ENCODE results near the gene PTPMT1.

Gene PTPMT1

DNA sequence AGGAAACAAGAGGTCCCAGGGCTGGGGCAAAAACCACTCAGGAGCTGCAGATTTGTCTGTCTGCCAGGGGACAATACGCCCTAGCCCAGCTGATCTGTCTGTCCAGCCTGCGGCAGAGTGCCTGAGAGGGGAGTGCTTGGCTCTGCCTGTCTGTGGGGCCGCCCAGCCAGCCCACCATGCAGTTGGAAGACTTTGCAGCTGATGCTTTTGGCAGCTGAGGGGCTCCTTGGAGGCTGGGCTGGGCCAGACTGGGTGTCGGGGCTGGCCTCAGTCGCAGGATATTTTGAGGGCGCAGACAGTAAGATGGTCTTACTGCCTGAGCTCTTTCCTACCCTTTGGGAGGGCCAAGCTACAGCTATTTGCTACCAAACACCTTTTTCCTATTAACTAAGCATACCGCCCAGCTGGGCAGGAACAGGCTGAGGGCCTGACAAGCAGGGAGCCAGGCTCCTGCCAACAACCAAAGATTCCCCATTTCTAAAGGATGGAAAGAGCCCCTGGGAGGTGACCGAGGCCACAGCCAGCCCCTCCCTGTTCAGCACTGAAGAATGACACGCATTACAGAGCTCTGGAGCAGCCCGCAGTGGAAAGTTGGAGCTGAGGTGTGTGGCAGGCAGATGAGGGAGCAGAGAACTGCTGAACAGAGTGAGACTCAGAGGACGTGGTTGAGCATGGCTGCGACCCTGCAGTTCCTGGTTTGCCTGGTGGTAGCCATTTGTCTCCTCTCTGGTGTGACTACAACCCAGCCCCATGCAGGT lies 20.9 kb downstream of the PTPMT1 start, which contains the start of gene FAM180B:
Gene FAM180B, plus strand, starts transcription at position 581 of the 758 bp plus-strand sequence. Its CDS starts 91 bp downstream, at position 672.
- DNase-seq, result no peak

GRCh38 chr11:47587039-47587716 lies 21.8 kb downstream of the PTPMT1 start:
- DNase-seq, result no peak

- DNase-seq, result no peak
Observed at GRCh38 chr11:47587723-47588326, 22.4 kb downstream of the PTPMT1 start.

DNA sequence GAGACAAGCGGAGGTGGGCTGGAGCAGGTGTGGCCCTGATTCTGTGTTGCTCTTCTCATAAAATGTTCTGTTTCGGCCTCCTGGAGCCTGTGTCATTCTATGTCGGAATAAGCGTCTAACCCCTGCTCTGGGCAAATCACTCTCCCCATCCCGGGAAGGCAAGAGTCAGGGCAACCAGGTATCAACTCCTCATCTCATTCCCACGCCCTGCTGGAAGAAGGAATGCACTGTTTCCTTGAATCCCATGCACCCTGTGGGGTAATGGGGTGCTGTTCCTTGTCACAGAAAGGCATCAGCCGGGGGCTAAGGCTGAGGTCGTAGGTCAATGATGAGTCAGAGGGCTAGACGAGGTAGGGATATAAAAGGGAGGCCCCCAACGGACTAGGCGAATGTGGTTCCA lies 23.7 kb downstream of the PTPMT1 start:
- no peak for DNase-seq

GRCh38 chr11:47589584-47589976 lies 24.2 kb downstream of the PTPMT1 start:
- DNase-seq, result no peak

- no peak for DNase-seq
Observed at GRCh38 chr11:47589977-47590861, 24.8 kb downstream of the PTPMT1 start.

DNA sequence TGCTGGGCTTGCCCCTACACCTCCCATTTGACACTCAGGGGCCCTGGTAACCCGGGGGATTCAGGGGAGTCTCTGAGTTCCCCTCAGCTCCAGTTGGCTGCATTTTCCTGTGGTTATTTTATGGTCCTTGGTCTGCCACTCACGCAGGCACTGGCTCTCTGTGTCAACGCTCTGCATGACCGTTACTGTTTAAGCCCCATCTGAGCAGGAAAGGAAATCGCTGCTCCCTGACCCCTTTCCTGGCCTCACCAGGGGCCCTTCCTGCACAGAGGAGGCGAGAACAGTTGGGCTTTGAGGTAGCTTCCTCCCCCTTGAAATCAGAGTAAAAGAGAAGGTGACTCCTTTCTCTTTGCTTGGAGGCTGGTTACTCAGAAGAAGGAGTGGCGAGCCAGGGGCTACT lies 26.4 kb downstream of the PTPMT1 start:
- DNase-seq, result no peak

- no peak for DNase-seq
Observed at GRCh38 chr11:47592251-47592650, 26.9 kb downstream of the PTPMT1 start.

DNA sequence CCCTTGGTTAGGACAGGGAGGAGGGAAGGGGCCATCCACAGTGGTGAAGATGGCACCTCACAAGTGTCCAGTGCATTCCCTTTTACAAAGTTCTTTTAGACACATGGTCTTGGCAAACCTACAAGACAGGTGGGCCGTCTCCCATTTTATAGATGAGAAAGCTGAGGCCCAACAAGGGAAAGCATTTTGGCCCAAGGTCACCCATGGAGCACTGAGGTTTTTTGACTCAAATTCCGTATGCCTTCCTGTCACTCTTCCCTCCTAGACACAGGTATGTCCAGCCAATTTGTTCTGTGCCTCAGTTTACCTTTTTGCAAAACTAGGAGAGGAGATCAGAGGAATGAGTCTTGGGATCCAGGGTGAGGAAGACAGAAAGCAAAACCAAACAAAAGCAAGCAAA lies 27.6 kb downstream of the PTPMT1 start:
- no peak for DNase-seq

GRCh38 chr11:47593492-47593933 lies 28.1 kb downstream of the PTPMT1 start:
- DNase-seq, result no peak

GRCh38 chr11:47593934-47594855 lies 28.8 kb downstream of the PTPMT1 start, which contains the start of gene C1QTNF4:
C1QTNF4 (minus strand) TSS chr11:47594411; CDS start chr11:47590810, 3,601 bp downstream.
- no peak for DNase-seq

GRCh38 chr11:47595029-47595428 lies 29.6 kb downstream of the PTPMT1 start:
- no peak for DNase-seq

GRCh38 chr11:47595967-47596366 lies 30.6 kb downstream of the PTPMT1 start:
- DNase-seq, result no peak

GRCh38 chr11:47599902-47600301 lies 34.5 kb downstream of the PTPMT1 start:
- DNase-seq, result no peak

DNA sequence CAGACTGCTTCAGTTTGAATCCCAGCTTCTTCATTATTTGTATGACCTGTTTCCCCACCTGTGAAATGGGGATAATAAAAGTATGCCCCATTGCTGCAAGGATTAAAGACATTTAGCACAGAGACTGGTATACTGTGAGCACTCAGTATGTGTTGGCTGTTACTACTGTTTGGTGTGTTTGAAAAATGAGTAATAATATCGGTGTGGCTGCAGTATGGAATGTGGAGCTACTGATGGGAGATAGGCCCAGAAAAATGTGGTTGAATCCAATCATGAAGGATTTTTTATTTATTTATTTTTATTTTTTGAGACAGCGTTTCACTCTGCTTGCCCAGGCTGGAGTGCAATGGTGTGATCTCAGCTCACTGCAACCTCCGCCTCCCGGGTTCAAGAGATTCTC lies 37.9 kb downstream of the PTPMT1 start:
- DNase-seq, result no peak

DNA sequence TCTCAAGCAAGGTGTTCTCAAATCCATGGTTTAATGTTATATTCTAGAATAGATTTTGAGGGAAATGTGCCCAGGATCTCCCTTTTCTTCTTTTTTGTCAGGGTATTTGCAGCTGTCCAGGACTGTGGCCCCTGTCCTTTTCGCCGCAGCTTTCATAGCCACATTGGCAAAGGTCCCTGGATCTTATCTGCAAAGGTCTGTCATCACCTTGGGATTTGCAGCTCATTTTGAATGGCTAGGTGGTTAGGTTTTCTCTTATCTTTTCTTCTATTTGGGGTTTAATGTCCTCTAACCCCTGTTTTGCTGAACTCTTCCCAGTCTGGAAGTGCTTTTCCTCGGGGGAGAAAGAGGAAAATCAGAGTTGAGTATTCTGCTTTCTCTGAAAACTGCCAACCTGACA lies 40.5 kb downstream of the PTPMT1 start:
- no peak for DNase-seq

DNA sequence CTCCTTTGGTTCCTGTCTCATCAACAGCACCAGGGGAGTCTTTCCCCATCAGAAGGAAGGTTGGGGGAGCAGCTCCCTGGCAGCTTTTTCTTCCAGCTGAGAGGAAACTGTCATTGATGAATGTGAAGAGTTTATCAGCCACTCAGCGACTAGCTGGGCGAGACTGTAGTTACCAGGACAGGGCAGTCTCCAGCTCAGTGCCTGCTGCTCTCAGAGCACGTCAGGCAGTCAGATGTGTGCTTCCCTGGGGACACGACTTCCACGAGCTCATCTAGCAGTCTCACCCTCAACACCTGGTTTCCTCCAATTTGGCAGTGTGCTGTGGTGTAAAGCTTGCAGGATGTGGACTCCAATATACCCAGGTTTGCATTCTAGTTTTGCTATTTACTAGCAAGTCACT lies 41.3 kb downstream of the PTPMT1 start:
- no peak for DNase-seq

DNA sequence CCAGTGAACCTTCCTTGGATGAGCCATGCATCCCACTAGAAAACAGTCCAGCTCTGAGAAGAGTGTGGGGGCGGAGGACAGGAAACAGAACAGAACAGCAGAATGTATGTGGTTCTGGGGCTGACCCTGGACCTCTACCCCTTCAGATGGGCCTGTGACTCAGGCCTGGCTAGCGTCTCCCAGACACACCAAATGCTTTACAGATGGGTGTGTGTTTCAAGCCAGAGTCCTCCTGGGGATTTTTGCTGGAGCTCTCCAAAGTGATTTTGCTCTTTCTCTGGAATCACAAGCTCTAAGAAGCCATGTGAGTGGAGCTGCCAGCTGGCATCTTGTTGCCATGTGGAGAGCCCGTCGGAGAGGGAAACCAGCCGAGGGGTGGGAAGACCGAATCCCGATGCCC lies 42.0 kb downstream of the PTPMT1 start:
- no peak for DNase-seq

DNA sequence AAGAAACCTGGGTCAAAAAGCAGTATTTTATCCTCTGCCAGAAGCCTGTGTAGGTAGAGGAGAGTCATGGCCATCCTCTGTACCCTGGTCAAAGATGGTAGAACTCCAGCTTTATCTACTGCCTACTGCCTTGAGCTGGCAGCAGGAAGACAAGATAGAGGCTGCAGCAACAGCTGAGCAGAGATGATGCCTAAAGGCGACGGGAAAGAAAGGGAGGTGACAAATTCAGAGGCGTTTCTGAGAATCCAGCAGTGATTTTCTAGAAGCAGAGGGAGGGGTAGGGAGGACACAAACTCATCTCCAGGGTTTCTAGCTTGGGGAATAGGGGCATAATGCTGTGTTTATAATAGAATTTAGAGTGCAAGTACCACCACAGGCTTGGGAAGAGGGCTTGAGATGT lies 44.3 kb downstream of the PTPMT1 start:
- DNase-seq, result no peak

- no peak for DNase-seq
Observed at GRCh38 chr11:47611348-47611794, 46.0 kb downstream of the PTPMT1 start.

GRCh38 chr11:47615249-47615648 lies 49.9 kb downstream of the PTPMT1 start:
- DNase-seq, result no peak
